T-helper 1 cell (primary cell): ENCODE measurements around the gene TRAPPC14.

Experiments
- DNase-seq, 5 donors: peaks; one replicate each; pipeline ENCODE4 v3.0.0-alpha.2; 2012 to 2020

The TRAPPC14 gene

DNA sequence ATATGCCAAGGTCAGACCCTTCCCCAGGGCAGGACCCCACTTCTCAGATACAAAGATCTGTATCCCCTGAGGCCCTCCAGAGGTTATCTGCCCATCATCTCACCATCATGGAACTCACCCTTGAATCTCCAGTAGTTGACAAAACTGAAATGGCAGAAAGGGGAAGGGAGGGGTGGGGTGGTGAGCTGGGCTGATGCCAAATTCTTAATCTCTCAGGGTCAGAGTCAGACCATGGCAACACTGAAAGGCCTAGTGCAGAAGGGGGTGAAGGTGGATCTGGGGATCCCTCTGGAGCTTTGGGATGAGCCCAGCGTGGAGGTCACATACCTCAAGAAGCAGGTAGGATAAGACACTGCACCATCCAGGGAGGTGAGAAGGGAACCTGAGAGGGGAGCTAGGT, 36.0 kb downstream of the TRAPPC14 start:
- DNase-seq: no peak

DNA sequence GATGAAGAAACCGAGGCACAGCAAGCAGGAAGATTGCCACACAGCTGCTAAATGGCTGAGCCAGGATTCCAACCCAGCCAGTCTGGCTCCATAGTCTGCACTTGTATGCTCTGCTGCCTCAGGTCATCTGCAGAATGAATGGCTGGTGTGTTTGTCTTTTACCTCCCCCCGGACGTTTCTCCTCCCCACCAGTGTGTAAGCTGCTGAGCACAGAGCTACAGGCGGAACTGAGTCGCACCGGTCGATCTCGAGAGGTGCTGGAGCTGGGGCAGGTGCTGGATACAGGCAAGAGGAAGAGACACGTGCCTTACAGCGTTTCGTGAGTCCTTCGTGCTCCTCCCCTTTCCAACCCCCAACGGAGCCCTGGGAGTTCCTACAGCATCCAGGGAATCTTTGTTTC, 36.5 kb downstream of the TRAPPC14 start:
- DNase-seq: no peak

DNA sequence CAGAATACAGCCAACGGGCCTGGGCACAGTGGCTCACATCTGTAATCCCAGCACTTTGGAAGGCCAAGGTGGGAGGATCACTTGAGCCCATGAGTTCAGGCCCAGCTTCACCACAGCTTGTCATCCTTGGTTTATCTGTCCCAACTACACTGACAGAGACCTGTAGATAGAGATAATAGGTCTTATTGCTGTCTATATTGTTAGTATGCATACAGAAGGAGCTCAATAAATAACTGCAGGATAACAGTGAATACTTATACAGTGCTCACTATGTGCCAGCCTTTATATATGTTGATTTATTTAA, 37.8 kb downstream of the TRAPPC14 start:
- no peak for DNase-seq

DNA sequence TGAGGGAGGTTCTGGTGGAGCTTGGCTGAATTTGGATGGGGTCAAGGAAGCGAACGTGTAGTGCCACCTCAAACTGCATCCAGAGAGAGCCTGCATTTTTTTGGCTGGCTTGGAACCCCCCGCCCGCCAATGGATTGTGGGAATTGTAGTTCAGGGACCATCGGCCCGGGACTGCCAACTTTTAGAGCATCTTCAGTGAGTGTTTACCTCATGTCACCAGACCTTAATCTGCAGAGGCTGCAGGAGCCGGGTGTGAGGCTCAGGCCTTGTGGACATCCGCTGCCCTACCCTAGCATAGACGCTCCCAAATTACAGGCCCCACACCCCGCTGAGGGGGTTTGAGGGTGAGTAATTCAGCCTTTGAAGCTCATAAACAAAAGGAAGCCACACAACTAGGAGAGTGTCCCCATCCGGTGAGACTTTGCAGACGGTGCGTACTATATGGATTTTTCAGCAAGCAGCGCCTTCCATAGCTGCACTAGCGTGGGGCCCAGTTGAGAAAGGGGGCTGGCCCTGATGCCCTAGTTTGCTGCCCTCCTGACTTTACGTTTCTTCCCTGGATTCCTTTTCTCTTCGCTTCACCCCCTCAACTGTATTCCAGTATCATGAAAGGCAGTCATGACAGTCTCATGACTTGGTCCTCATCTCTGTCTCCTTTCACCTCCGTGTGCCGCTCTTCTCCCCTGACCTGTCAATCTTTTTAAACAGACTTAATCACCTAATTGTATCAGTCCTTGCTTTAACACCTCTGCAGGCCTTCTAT, 38.4 kb downstream of the TRAPPC14 start:
- DNase-seq: peak; percentile 45 to 76 (median 62)

DNA sequence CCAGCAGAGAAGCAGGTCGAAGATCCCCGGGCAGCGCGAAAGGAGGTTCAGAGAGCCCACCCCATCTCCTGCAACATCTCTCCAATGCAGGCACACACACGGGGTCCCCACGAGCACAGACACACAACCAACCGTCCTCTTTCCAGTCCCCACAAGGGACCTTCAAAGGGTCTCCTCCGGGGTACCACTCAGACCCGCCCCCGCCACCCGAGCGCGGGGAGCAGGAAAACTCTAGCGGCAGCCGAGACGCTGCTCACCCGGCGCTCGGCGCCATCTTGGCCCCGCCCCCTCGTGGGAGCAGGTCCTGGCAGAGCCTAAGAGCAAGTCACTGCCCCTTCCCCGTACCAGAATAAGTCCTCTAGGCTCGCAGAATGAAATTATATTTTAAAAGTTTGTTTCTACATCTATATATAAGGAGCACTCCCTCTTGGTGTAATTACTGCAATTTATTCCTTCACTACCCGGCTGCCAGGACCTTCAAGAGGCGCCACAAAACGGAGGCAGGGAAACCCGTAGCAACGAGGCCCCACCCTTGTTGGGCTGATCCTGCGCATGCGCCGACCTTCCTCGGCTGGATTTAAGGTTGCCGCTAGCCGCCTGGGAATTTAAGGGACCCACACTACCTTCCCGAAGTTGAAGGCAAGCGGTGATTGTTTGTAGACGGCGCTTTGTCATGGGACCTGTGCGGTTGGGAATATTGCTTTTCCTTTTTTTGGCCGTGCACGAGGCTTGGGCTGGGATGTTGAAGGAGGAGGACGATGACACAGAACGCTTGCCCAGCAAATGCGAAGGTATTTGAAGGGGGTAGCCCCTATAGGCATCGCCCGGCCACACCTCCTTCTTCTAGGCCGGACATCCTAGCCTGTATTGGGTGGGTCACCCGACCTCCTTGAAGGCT, 39.2 kb downstream of the TRAPPC14 start, which contains the start of the genes CNPY4 and TAF6:
CNPY4 (plus strand) TSS at position 563 of the 898 bp plus-strand sequence; CDS start at position 674, 111 bp downstream.
TAF6 (minus strand) TSS at position 287 of the 898 bp plus-strand sequence. CDS start 5,149 bp downstream, outside the sequence.
- DNase-seq: peak; percentile 89 to 96 (median 92)

DNA sequence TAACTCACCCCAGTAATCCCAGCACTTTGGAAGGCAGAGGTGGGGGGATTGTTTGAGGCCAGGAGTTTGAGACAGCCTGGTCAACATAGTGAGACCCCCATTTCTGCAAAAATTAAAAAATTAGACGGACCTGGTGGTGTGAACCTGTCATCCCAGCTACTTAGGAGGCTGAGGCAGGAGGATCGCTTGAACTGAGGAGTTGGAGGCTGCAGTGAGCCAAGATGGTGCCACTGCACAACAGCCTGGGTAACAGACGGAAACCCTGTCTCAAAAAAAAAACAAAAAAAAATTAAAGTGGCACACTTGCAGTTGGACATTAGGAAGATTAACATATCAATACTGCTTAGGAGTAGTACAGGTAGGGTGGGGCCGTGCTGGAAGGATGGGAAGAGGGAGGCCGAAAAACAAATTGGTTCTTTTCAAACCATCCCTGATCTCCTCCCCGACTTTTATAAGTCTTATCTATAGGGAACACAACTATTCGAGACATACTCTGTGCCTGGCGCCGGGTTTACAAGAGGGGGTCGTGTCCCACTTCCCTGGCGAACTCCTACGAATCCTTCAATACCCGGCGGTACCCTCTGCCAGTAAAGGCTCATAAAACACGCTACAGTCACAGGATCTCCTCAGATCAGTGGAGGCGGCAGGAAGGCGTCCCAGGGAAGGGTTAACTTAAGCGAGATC, 40.0 kb downstream of the TRAPPC14 start:
- DNase-seq: no peak

DNA sequence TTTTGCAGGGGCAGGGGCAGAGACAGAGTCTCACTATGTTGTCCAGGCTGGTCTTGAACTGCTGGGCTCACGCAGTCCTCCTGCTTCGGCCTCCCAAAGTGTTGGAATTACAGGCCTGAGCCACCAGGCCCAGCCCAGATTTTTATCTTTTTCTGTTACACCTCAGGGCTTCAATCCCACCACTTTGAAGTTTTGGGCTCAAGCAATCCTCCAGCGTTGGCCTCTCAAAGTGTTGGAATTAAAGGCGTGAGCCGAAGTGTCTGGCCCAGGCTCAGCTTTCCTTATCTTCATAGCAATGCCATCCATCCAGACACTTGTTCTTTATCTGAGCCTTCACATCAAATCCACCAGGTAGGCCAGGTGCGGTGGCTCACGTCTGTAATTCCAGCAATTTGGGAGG, 43.5 kb downstream of the TRAPPC14 start:
- no peak for DNase-seq

DNA sequence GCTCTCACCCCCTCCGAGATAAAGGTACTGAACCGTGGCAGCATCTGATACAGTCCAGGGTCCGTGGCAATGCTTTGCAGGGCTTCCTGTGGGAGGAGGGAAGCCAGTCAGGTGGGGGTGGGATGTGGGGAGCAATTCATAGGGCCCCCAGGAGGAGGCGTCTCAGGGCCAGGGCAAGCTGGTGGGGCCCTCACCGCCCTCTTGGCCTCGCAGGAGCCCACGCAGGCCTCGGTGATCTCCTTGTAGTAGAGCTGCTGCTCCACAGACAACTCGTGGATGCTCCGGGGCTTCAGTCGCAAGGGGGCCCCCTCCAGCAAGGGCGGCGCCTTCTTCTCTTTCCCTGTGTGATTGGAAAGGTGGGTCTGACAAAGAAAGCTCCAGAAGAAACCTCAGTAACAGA, 46.6 kb downstream of the TRAPPC14 start:
- DNase-seq: no peak

DNA sequence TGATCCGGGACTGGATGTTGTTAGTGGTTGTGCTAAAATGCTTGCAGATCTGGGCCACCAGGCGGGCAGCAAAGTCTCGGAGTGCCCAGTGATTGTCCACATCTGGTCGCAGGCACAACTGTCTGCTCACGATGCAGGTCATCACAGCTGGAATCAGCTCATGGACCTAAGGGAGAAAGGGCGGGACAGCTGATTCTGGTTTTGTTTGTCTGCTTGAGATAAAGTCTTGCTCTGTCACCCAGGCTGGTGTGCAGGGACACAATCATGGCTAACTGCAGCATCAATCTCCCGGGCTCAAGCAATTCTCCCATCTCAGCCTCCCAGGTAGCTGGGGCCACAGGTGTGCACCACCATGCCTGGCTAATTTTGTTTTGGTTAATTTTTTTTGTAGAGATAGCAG, 47.4 kb downstream of the TRAPPC14 start:
- DNase-seq: no peak

DNA sequence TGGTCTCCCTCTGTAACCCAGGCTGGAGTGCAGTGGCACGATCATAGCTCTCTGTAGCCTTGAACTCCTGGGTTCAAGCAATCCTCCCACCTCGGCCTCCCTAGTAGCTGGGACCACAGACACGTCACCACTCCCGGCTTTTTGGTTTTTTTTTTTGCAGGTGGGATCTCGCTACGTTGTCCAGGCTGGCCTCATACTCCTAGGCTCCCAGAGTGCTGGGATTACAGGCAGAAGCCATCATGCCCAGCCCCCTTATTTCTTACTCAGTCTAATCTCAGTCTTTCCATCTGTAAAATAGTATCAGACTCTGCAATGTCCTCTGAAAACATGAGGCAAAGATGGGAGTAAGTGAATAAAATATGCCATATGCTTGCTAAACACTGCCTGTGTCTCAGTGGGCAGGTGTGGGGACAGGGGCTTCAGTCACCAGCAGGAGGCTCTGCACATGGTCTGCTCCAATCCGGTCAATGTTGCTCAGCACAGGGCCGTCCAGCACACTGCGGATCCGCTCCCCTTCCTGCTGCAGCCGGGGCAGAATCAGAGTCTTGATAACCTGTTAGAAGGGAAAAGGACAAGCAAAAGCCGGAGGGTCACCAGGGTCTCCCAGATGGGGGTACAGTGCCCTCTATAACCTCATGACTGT, 48.9 kb downstream of the TRAPPC14 start:
- no peak for DNase-seq

DNA sequence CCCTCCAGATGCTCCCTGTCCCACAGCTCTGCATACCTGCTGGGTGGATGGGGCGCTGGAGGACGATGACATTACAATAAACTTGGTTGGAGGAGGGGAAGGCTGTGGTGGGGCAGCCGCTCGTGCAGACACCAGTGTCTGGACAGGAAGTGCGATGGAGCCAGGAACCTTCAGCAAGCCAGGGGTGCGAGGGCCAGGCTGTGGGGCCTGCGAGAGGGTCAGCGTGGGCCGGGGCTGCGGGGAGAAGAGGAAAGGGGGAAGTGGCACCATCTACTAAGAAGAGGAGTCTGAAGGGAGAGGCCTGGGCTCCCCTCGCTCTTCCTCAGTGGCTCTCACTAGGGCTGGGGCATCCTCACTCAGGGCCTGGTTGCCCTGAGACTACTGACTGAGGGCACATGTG, 50.6 kb downstream of the TRAPPC14 start:
- DNase-seq: no peak

DNA sequence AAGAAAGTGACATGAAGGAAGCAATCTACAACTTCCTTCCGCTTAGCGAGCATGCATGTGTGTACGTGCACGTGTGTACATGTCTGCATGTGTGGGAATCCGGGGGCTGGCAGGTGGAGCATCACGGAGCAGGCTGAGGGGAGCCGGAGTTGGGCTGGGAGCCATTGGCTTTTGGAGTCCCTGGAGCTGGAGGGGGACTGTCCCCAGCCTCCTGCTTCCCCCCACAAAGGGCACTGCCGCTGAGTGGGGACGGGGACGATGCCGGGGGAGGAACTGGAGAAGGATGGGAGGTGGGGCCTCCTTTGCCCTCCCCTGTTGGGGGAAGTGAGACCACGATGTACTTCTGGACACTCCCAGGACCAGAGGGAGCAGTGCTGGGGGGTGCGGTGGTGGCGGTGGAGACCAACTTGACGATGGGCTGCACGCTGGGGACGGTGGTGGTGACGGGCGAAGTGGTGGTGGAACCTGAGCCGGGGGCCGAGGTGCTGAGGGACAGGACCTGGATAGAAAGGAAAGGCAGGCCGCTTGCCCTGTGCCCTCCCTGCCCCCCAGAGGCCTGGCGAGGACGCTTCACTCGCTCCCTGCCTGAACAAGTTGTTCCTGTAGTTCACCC, 51.3 kb downstream of the TRAPPC14 start:
- DNase-seq: no peak

DNA sequence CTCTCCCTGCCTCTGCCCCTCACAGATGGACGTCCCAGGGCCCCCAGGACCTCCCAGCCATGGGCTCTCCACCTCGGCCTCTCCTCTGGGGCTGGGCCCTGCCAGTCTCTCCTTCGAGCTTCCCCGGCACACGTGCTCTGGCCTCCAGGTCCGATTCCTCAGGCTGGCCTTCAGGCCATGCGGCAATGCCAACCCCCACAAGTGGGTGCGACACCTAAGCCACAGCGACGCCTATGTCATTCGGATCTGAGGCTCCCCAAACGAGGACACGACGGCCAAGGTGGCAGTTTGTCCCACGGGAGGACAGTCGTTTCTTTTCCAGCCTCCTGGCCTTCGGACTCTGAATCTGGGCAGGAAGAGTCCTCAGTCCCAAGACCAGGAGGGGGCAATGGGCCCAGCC, 51.9 kb downstream of the TRAPPC14 start:
- no peak for DNase-seq

DNA sequence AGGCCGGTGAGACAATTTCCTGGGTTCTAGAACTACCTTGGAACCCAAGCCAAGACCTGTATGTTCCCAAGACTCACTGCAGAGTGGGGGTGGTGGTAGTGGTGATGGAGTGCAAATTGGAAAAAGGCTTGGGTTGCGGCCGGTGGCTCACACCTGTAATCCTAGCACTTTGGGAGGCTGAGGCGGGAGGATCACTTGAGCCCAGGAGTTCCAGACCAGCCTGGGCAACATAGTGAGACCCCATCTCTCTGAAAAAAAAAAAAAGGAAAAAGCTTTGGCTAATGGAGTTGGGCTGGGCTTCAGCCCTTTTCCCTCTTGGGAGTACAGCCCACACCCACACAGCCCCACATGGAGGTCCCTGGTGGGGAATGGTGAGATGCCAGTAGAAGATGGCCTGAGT, 53.0 kb downstream of the TRAPPC14 start:
- DNase-seq: no peak
